Adrenal gland (tissue), 5 donors: ENCODE data around the gene ITGA11.

Source experiments
- CTCF ChIP-seq, 6 experiments: fragments of 450-650 bp in 4 of 6; fragments of 200-600 bp in 2 of 6; sonication (generic) in 1 of 6; IDR thresholded peaks; 1 replicate in 5 of 6; 2 replicates in 1 of 6; pipeline versions ENCODE4 v1.5.1 to v1.8.0; 2016 to 2021; ENCODE audit warnings: antibody characterized with exemption in 6 of 6, mild to moderate bottlenecking in 2 of 6, moderate library complexity in 1 of 6
- POLR2A ChIP-seq, 2 donors: fragments of 450-650 bp; IDR thresholded peaks; one replicate each; pipeline ENCODE4 v1.6.1; 2017; ENCODE audit warnings: antibody characterized with exemption in 2 of 2, mild to moderate bottlenecking in 2 of 2, moderate library complexity in 1 of 2
- donor health status: DM: no; HTN: no; CAD: no.

- TF ChIP-seq CTCF (IDR thresholded peaks at IDR 0.05) (no peak), POLR2A (IDR thresholded peaks at IDR 0.05) (no peak)
These were observed 44.4 kb downstream of the ITGA11 start for GRCh38 chr15:68387381-68388143.
